ENCODE measurements around the gene FSHR.

The FSHR gene, protein sequence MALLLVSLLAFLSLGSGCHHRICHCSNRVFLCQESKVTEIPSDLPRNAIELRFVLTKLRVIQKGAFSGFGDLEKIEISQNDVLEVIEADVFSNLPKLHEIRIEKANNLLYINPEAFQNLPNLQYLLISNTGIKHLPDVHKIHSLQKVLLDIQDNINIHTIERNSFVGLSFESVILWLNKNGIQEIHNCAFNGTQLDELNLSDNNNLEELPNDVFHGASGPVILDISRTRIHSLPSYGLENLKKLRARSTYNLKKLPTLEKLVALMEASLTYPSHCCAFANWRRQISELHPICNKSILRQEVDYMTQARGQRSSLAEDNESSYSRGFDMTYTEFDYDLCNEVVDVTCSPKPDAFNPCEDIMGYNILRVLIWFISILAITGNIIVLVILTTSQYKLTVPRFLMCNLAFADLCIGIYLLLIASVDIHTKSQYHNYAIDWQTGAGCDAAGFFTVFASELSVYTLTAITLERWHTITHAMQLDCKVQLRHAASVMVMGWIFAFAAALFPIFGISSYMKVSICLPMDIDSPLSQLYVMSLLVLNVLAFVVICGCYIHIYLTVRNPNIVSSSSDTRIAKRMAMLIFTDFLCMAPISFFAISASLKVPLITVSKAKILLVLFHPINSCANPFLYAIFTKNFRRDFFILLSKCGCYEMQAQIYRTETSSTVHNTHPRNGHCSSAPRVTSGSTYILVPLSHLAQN

DNA sequence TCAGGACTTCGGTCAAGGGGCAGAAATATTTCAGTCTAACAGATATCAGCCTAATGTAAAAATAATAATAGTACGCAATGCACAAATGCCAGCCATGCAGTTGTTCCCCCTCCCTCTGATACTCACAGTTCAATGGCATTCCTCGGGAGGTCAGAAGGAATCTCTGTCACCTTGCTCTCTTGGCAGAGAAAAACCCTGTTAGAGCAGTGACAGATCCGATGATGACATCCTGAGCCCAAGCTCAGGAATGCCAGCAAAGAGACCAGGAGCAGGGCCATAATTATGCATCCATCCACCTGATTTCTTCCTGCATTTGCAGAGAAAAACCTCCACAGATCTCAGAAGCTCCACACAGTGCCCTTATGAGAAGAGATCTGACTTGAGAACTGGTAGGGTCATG, at the start of gene FSHR:
Gene FSHR (minus strand): TSS at position 376 of the 400 bp plus-strand sequence. CDS start 98 bp downstream, at position 278.
- Histone ChIP-seq H3K4me3 (ENCODE audit: low read length in 2 of 2) (no peak within 1 kb of the TSS), H3K36me3 (ENCODE audit: control insufficient read depth in 2 of 2, insufficient read depth in 2 of 2, low read length in 2 of 2) (no peaks in the 10 kb centered on the region), H3K27ac (ENCODE audit: low read depth in 2 of 2, low read length in 2 of 2) (no peak within 1 kb of the TSS), H3K4me1 (ENCODE audit: control insufficient read depth in 2 of 2, insufficient read depth in 2 of 2, low read length in 2 of 2) (no peaks in the 10 kb centered on the region), H3K9me3 (ENCODE audit: control insufficient read depth in 2 of 2, low read length in 2 of 2) (no peaks in the 10 kb centered on the region), H3K27me3 (ENCODE audit: control insufficient read depth in 2 of 2, insufficient read depth in 2 of 2, low read length in 2 of 2) (no peaks in the 10 kb centered on the region), H3K9ac (ENCODE audit: low read depth in 1 of 2, low read length in 2 of 2) (no peak within 1 kb of the TSS)

DNA sequence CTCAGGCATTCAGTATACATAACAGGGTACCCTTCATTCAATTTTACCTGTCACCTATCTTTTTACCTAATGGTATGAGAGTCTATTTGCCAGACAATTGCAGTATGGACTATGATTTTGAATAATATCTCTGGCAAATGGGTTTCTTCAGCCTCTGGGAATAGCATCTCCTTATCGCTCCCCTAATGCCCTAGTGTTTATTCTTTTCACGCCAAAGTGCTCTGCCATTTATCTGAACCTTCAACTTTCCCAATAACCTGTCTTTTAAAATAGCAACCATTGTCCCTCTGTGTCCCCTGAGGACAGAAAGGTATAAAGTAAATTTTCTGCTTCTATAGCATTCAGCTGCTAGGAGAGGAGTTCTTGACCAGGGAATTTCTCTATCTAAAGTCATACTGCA, 45.0 kb upstream of the FSHR start:
- Histone ChIP-seq H3K36me3 (ENCODE audit: control insufficient read depth in 2 of 2, insufficient read depth in 2 of 2, low read length in 2 of 2) (no peaks in the 10 kb centered on the region), H3K9ac (ENCODE audit: low read depth in 1 of 2, low read length in 2 of 2) (no peak overlapping the region)

DNA sequence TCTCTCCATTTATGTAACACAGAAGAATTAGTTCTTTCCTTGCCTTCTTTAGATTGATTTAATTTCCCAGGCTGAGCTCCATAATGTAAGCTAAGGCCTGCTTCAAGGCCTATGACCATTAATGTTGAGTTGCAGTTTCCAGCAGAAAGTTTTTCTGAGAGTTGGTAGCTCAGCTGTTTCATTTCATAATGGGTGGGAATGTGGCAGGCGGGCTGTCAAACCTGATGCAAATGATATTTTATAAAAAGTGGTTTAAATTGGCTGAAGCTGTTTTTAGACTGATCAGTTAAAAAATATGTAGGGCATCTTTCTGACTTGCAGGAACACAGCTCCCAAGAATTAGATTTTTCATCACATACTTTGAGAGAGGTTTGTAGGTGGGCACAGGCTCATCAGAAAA, 40.4 kb upstream of the FSHR start:
- Histone ChIP-seq H3K36me3 (ENCODE audit: control insufficient read depth in 2 of 2, insufficient read depth in 2 of 2, low read length in 2 of 2) (no peaks in the 10 kb centered on the region), H3K27ac (ENCODE audit: low read depth in 2 of 2, low read length in 2 of 2) (no peak overlapping the region), H3K4me1 (ENCODE audit: control insufficient read depth in 2 of 2, insufficient read depth in 2 of 2, low read length in 2 of 2) (no peaks in the 10 kb centered on the region), H3K9me3 (ENCODE audit: control insufficient read depth in 2 of 2, low read length in 2 of 2) (no peaks in the 10 kb centered on the region), H3K27me3 (ENCODE audit: control insufficient read depth in 2 of 2, insufficient read depth in 2 of 2, low read length in 2 of 2) (no peaks in the 10 kb centered on the region), H3K9ac (ENCODE audit: low read depth in 1 of 2, low read length in 2 of 2) (no peak overlapping the region), H3K4me3 (ENCODE audit: low read length in 2 of 2) (no peak overlapping the region)

More for the DNA sequence above, 45.0 kb upstream of the FSHR start:
- Histone ChIP-seq H3K27ac (ENCODE audit: low read depth in 2 of 2, low read length in 2 of 2) (no peak overlapping the region), H3K9me3 (ENCODE audit: control insufficient read depth in 2 of 2, low read length in 2 of 2) (no peaks in the 10 kb centered on the region), H3K4me1 (ENCODE audit: control insufficient read depth in 2 of 2, insufficient read depth in 2 of 2, low read length in 2 of 2) (no peaks in the 10 kb centered on the region), H3K4me3 (ENCODE audit: low read length in 2 of 2) (no peak overlapping the region), H3K27me3 (ENCODE audit: control insufficient read depth in 2 of 2, insufficient read depth in 2 of 2, low read length in 2 of 2) (no peaks in the 10 kb centered on the region)

DNA sequence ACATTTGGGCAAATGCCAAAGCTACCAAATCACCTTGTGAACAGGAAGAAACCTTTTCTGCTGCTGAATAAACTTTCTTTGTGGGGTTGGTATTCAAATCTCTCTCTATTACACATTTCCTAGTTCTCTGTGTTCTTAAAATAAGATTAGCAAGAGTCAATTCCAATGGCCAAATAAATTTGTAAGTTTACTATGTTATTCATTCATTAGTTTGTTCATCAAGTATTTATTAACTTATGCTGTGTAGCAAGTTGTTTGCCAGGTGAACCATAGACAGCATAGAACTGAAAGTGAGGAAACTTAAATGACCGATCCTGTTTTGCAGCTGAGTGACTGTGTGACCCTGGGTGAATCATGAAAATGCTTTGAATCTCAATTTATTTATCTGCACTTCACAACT, 37.7 kb upstream of the FSHR start:
- H3K4me3 ChIP-seq (ENCODE audit: low read length in 2 of 2), result no peak overlapping the region
- H3K27me3 ChIP-seq (ENCODE audit: control insufficient read depth in 2 of 2, insufficient read depth in 2 of 2, low read length in 2 of 2), result no peaks in the 10 kb centered on the region
- no peaks in the 10 kb centered on the region for H3K4me1 ChIP-seq (ENCODE audit: control insufficient read depth in 2 of 2, insufficient read depth in 2 of 2, low read length in 2 of 2)
- H3K9ac ChIP-seq (ENCODE audit: low read depth in 1 of 2, low read length in 2 of 2), result no peak overlapping the region
- no peaks in the 10 kb centered on the region for H3K9me3 ChIP-seq (ENCODE audit: control insufficient read depth in 2 of 2, low read length in 2 of 2)
- H3K27ac ChIP-seq (ENCODE audit: low read depth in 2 of 2, low read length in 2 of 2), result no peak overlapping the region
- no peaks in the 10 kb centered on the region for H3K36me3 ChIP-seq (ENCODE audit: control insufficient read depth in 2 of 2, insufficient read depth in 2 of 2, low read length in 2 of 2)

DNA sequence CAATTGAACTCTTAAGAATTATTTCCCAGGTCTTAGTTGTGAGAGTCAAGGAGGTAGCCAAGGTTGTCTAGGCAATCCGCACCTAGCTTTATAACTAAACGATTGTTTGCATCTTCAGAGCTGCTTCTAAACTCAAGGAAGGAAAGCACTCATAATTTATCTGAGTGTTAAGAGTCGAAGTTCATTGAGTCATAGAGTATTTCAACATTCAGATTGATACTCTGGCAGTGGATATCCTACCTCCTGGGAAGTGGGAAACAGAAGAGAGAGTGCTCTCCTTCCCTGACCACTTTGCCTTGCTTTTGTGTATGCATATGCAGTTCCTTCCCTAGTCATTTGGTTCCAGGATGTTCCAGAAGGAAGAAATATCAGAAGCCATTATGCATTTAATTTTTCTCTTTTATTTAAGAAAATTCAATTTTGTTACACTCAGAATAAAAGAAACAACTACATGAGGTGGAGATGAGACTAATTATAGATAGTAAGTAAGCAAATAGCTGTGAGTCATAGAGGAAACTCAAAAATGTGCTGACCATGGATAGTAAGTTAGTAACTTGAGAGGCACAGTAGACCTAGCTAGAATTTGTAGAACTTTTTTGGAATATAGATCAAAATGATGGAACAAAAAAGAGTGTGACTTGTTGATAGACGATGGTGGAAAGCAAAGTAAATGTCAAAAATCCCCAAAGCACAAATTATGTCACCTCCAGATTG, 35.4 kb upstream of the FSHR start:
- no peaks in the 10 kb centered on the region for H3K27me3 ChIP-seq (ENCODE audit: control insufficient read depth in 2 of 2, insufficient read depth in 2 of 2, low read length in 2 of 2)
- H3K9ac ChIP-seq (ENCODE audit: low read depth in 1 of 2, low read length in 2 of 2), result no peak overlapping the region

DNA sequence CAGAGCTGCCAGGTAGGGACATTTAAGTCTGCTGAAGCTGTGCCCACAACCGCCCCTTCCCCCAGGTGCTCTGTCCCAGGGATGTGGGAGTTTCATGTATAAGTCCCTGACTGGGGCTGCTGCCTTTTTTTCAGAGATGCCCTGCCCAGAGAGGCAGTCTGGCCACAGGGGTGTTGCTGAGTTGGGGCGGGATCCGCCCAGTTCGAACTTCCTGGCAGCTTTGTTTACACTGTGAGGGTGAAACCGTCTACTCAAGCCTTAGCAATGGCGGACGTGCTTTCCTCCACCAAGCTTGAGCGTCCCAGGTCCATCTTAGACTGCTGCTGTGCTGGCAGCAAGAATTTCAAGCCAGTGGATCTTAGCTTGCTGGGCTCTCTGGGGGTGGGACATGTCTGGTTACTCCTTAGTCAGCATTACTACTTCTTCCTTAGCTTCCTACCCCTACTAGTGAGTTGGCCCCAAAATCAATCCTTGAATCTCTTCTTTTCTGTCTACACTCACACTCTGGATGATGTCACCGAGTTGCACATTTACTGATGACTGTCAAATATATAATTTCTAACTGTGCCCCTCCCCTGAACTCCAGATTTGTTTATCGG, 31.8 kb upstream of the FSHR start:
- Histone ChIP-seq H3K4me3 (ENCODE audit: low read length in 2 of 2) (no peak overlapping the region), H3K36me3 (ENCODE audit: control insufficient read depth in 2 of 2, insufficient read depth in 2 of 2, low read length in 2 of 2) (no peaks in the 10 kb centered on the region), H3K9ac (ENCODE audit: low read depth in 1 of 2, low read length in 2 of 2) (no peak overlapping the region), H3K27ac (ENCODE audit: low read depth in 2 of 2, low read length in 2 of 2) (no peak overlapping the region), H3K27me3 (ENCODE audit: control insufficient read depth in 2 of 2, insufficient read depth in 2 of 2, low read length in 2 of 2) (no peaks in the 10 kb centered on the region), H3K4me1 (ENCODE audit: control insufficient read depth in 2 of 2, insufficient read depth in 2 of 2, low read length in 2 of 2) (no peaks in the 10 kb centered on the region), H3K9me3 (ENCODE audit: control insufficient read depth in 2 of 2, low read length in 2 of 2) (no peaks in the 10 kb centered on the region)

More for the DNA sequence above, 35.4 kb upstream of the FSHR start:
- Histone ChIP-seq H3K4me1 (ENCODE audit: control insufficient read depth in 2 of 2, insufficient read depth in 2 of 2, low read length in 2 of 2) (no peaks in the 10 kb centered on the region), H3K36me3 (ENCODE audit: control insufficient read depth in 2 of 2, insufficient read depth in 2 of 2, low read length in 2 of 2) (no peaks in the 10 kb centered on the region), H3K4me3 (ENCODE audit: low read length in 2 of 2) (no peak overlapping the region), H3K27ac (ENCODE audit: low read depth in 2 of 2, low read length in 2 of 2) (no peak overlapping the region), H3K9me3 (ENCODE audit: control insufficient read depth in 2 of 2, low read length in 2 of 2) (no peaks in the 10 kb centered on the region)

DNA sequence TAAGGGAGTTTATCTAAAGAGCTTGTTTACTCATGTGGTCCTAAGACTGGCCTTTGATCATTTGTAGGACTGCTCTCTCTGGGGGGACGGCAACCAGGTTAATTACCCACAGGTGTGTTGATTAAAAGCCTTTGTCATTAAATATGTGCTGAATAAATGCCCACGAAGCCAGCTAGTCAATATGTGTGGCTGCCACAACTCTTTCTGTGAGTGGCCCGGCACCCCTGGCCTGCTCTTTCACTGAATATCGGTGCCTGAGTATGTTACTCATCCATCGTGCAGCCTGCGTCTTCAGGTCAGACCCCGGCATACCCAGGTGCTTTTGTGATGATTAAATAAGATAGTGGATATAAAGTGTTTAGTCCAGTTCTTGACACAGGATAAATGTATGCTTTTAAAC, 24.3 kb upstream of the FSHR start:
- H3K4me3 ChIP-seq (ENCODE audit: low read length in 2 of 2), result no peak overlapping the region
- no peaks in the 10 kb centered on the region for H3K36me3 ChIP-seq (ENCODE audit: control insufficient read depth in 2 of 2, insufficient read depth in 2 of 2, low read length in 2 of 2)
- no peak overlapping the region for H3K9ac ChIP-seq (ENCODE audit: low read depth in 1 of 2, low read length in 2 of 2)
- H3K9me3 ChIP-seq (ENCODE audit: control insufficient read depth in 2 of 2, low read length in 2 of 2), result no peaks in the 10 kb centered on the region
- H3K27ac ChIP-seq (ENCODE audit: low read depth in 2 of 2, low read length in 2 of 2), result no peak overlapping the region
- H3K4me1 ChIP-seq (ENCODE audit: control insufficient read depth in 2 of 2, insufficient read depth in 2 of 2, low read length in 2 of 2), result no peaks in the 10 kb centered on the region
- no peaks in the 10 kb centered on the region for H3K27me3 ChIP-seq (ENCODE audit: control insufficient read depth in 2 of 2, insufficient read depth in 2 of 2, low read length in 2 of 2)

DNA sequence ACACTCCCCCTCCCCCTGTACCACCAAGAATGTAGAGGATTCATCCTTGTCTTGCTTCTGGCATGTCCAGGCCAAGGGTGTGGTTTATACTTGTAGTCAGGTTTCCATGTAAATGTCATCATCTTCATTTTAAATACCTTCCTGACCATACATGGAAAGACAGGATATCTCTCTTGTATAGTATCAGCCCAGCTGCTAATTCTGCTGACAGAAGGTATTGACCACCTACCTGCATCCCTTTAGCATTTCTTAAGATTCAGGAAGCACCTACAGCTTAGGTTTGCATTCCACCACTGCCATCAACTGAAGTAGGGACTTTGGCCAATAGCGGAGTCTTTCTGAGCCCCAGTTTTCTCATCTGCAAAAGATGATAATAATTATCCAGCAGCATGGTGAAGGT, 22.9 kb upstream of the FSHR start:
- Histone ChIP-seq H3K4me3 (ENCODE audit: low read length in 2 of 2) (no peak overlapping the region), H3K27me3 (ENCODE audit: control insufficient read depth in 2 of 2, insufficient read depth in 2 of 2, low read length in 2 of 2) (no peaks in the 10 kb centered on the region)

DNA sequence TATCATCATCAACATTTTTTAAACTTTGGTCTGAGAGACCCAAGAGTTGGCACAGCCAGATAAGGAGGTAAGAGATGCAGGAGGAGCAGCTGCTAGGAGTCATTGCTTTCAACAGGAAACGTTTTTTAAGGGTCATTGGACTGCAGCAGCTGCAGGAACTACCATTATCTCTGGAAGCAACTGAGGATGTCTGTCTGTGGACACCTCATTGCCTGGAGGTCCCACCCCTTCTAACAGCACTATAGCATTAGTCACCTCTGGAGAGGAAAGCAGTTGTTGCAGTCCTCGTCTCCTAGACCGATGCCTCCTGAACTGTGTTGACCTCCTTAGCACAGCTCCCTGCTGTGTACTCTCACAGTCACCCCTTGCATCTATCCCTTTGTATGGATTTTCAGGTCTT, 21.5 kb upstream of the FSHR start:
- Histone ChIP-seq H3K27me3 (ENCODE audit: control insufficient read depth in 2 of 2, insufficient read depth in 2 of 2, low read length in 2 of 2) (no peaks in the 10 kb centered on the region), H3K36me3 (ENCODE audit: control insufficient read depth in 2 of 2, insufficient read depth in 2 of 2, low read length in 2 of 2) (no peaks in the 10 kb centered on the region), H3K9ac (ENCODE audit: low read depth in 1 of 2, low read length in 2 of 2) (no peak overlapping the region)

More for the DNA sequence above, 22.9 kb upstream of the FSHR start:
- Histone ChIP-seq H3K9me3 (ENCODE audit: control insufficient read depth in 2 of 2, low read length in 2 of 2) (no peaks in the 10 kb centered on the region), H3K36me3 (ENCODE audit: control insufficient read depth in 2 of 2, insufficient read depth in 2 of 2, low read length in 2 of 2) (no peaks in the 10 kb centered on the region), H3K27ac (ENCODE audit: low read depth in 2 of 2, low read length in 2 of 2) (no peak overlapping the region), H3K4me1 (ENCODE audit: control insufficient read depth in 2 of 2, insufficient read depth in 2 of 2, low read length in 2 of 2) (no peaks in the 10 kb centered on the region), H3K9ac (ENCODE audit: low read depth in 1 of 2, low read length in 2 of 2) (no peak overlapping the region)

DNA sequence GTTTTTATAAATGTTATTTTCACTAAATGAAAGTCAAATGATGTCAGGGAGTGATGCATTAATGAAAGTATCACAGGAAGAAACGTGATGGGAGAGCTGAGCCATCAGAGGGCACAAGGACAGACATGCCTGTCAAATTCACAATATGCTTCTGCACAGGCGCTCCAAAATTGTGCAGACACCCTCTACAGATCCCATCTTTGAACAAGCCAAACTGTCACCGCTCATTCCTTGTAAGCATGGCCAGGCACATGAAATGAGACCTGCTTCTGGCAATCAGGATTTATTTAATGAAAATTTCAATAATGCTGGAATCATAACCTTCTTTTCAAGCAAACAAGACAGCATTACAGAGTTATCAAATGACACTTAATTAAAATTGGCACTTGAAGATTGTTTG, 20.4 kb upstream of the FSHR start:
- H3K4me1 ChIP-seq (ENCODE audit: control insufficient read depth in 2 of 2, insufficient read depth in 2 of 2, low read length in 2 of 2), result no peaks in the 10 kb centered on the region
- no peak overlapping the region for H3K9ac ChIP-seq (ENCODE audit: low read depth in 1 of 2, low read length in 2 of 2)
- no peak overlapping the region for H3K4me3 ChIP-seq (ENCODE audit: low read length in 2 of 2)
- H3K36me3 ChIP-seq (ENCODE audit: control insufficient read depth in 2 of 2, insufficient read depth in 2 of 2, low read length in 2 of 2), result no peaks in the 10 kb centered on the region
- no peak overlapping the region for H3K27ac ChIP-seq (ENCODE audit: low read depth in 2 of 2, low read length in 2 of 2)
- no peaks in the 10 kb centered on the region for H3K9me3 ChIP-seq (ENCODE audit: control insufficient read depth in 2 of 2, low read length in 2 of 2)
- no peaks in the 10 kb centered on the region for H3K27me3 ChIP-seq (ENCODE audit: control insufficient read depth in 2 of 2, insufficient read depth in 2 of 2, low read length in 2 of 2)

More for the DNA sequence above, 21.5 kb upstream of the FSHR start:
- H3K9me3 ChIP-seq (ENCODE audit: control insufficient read depth in 2 of 2, low read length in 2 of 2), result no peaks in the 10 kb centered on the region
- H3K4me1 ChIP-seq (ENCODE audit: control insufficient read depth in 2 of 2, insufficient read depth in 2 of 2, low read length in 2 of 2), result no peaks in the 10 kb centered on the region
- H3K4me3 ChIP-seq (ENCODE audit: low read length in 2 of 2), result no peak overlapping the region
- no peak overlapping the region for H3K27ac ChIP-seq (ENCODE audit: low read depth in 2 of 2, low read length in 2 of 2)
